Measurements from ENCODE around the gene MBD4.
"Not testable (repeated sequence)": the region's sequence is repeated elsewhere in the genome, so short reads cannot be mapped to it uniquely, and the experiment has no call there.

Gene MBD4

GRCh38 chr3:129398803-129399144, 41.0 kb downstream of the MBD4 start:
- Histone ChIP-seq H3K9ac (ENCODE audit: low read length) (peak overlapping the region; percentile 81), H3K4me3 (ENCODE audit: low read length) (peak overlapping the region; percentile 90), H3K27ac (ENCODE audit: low read depth, low read length) (peak overlapping the region; percentile 89), H3K36me3 (ENCODE audit: control insufficient read depth, insufficient read depth, low read length) (peaks cover 3% of the 10 kb centered on the region), H3K4me1 (ENCODE audit: control insufficient read depth, insufficient read depth, low read length) (no peaks in the 10 kb centered on the region), H3K27me3 (ENCODE audit: control insufficient read depth, insufficient read depth, low read length) (no peaks in the 10 kb centered on the region)

GRCh38 chr3:129393760-129394564, 45.8 kb downstream of the MBD4 start:
- H3K27me3 ChIP-seq (ENCODE audit: control insufficient read depth, insufficient read depth, low read length); H3K36me3 ChIP-seq (ENCODE audit: control insufficient read depth, insufficient read depth, low read length); H3K9ac ChIP-seq (ENCODE audit: low read length); H3K4me3 ChIP-seq (ENCODE audit: low read length); H3K27ac ChIP-seq (ENCODE audit: low read depth, low read length); H3K4me1 ChIP-seq (ENCODE audit: control insufficient read depth, insufficient read depth, low read length): not testable (repeated sequence)

DNA sequence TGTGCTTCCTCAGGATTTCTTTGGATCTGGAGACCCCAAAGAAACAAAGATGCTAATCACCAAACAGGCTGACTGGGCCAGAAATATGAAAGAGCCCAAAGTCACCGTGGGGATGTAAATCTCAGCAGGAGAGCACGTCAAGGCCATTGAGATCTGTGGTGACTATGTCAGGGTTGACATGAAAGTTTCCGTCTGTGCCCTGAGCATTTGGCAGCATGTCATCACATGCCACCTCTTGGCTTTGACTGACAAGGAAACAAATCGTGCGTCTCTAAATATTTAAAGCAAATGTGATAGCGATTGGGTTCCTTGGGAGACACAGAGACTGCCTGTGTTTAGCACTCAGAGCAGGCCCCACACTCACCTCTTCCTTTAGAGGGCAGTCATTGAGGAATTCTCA, 46.5 kb downstream of the MBD4 start:
- Histone ChIP-seq H3K4me3 (ENCODE audit: low read length) (no peak overlapping the region), H3K27ac (ENCODE audit: low read depth, low read length) (no peak overlapping the region), H3K9ac (ENCODE audit: low read length) (no peak overlapping the region), H3K36me3 (ENCODE audit: control insufficient read depth, insufficient read depth, low read length) (peaks cover 10% of the 10 kb centered on the region), H3K27me3 (ENCODE audit: control insufficient read depth, insufficient read depth, low read length) (no peaks in the 10 kb centered on the region), H3K4me1 (ENCODE audit: control insufficient read depth, insufficient read depth, low read length) (no peaks in the 10 kb centered on the region)

- not testable (repeated sequence) for H3K27me3 ChIP-seq (ENCODE audit: control insufficient read depth, insufficient read depth, low read length); H3K9ac ChIP-seq (ENCODE audit: low read length); H3K27ac ChIP-seq (ENCODE audit: low read depth, low read length); H3K4me1 ChIP-seq (ENCODE audit: control insufficient read depth, insufficient read depth, low read length); H3K4me3 ChIP-seq (ENCODE audit: low read length)
- peaks cover 12% of the 10 kb centered on the region for H3K36me3 ChIP-seq (ENCODE audit: control insufficient read depth, insufficient read depth, low read length)
These were observed 47.5 kb downstream of the MBD4 start for GRCh38 chr3:129392106-129392887.

DNA sequence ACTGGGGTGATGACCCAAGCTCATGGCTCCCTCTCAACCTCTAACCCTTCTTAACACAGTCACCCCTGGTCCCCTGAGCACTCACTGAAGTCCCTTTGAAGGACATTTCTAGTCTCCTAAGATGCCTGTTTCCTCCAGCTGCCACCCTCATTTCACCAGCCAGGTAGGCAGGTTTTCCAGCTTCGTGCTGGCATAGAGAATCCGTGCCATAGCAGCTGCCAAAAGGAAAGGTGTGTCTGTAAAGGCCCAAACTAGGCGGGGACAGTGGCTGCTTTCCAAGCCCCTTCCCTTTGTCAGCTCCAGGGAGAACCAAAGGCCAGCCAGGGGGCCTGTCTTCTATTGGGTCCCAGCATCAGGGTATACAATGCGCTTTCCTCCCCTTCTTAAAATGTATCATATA, 48.2 kb downstream of the MBD4 start:
- H3K27ac ChIP-seq (ENCODE audit: low read depth, low read length), result not testable (repeated sequence)

DNA sequence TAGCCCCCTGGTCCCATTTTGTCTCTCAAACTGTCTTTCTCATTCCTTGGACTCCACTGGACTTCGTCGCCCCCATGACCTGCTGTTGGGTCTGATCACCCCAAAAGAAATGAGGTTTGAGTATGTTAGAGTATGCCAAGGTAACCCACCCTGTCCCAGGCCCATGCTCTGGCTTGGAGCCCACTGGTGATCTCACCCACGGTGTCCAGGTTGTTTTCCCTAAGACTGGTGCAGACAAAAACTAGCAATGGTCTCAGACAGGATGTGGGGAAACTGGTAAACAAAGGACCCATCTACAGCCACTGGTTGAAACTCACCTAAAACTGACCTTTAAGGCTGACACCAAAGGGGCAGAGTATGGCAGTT, 50.2 kb downstream of the MBD4 start:
- Histone ChIP-seq H3K27ac (ENCODE audit: low read depth, low read length) (no peak overlapping the region), H3K4me1 (ENCODE audit: control insufficient read depth, insufficient read depth, low read length) (no peaks in the 10 kb centered on the region), H3K4me3 (ENCODE audit: low read length) (no peak overlapping the region), H3K9ac (ENCODE audit: low read length) (no peak overlapping the region), H3K27me3 (ENCODE audit: control insufficient read depth, insufficient read depth, low read length) (no peaks in the 10 kb centered on the region), H3K36me3 (ENCODE audit: control insufficient read depth, insufficient read depth, low read length) (peaks cover 9% of the 10 kb centered on the region)

More for the DNA sequence above, 48.2 kb downstream of the MBD4 start:
- H3K36me3 ChIP-seq (ENCODE audit: control insufficient read depth, insufficient read depth, low read length); H3K4me1 ChIP-seq (ENCODE audit: control insufficient read depth, insufficient read depth, low read length); H3K27me3 ChIP-seq (ENCODE audit: control insufficient read depth, insufficient read depth, low read length); H3K4me3 ChIP-seq (ENCODE audit: low read length); H3K9ac ChIP-seq (ENCODE audit: low read length): not testable (repeated sequence)

DNA sequence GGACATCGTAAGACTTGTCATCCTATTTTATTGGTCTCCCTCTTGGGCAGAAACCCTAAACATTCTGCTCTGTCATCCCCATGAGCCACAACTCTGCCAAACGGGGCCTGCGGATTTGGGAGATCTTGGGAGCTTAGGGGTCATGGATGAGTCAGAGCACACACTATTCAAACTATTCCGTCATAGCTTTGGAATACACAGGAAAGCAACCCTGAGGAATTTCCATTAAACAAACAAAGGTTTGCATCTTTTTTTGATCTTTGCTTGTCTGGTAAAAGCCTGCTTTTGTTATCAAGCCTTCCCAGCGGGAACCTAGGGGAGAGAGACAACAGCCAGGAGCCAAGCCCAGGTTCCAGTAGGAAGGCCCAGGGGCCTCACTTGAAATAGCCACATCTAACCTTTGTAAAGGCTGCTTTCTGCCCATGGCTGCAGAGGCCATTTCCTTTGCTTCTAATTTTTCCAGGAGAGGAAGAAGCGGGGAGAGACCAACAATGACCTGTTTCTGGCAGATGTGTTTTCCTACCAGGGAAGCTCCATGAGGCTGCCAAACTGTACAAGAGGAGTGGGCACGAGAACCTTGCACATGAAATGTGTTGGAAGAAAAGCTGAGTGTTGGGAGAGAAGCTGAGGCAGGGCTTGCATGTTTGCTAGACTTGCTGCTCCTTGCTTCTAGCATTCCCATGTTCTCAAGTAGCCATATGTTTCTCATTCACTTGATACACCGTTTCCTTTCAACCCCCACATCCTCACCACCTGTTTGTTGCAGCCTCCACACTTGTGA, 50.8 kb downstream of the MBD4 start:
- not testable (repeated sequence) for H3K4me1 ChIP-seq (ENCODE audit: control insufficient read depth, insufficient read depth, low read length); H3K27ac ChIP-seq (ENCODE audit: low read depth, low read length); H3K27me3 ChIP-seq (ENCODE audit: control insufficient read depth, insufficient read depth, low read length); H3K4me3 ChIP-seq (ENCODE audit: low read length); H3K36me3 ChIP-seq (ENCODE audit: control insufficient read depth, insufficient read depth, low read length); H3K9ac ChIP-seq (ENCODE audit: low read length)

DNA sequence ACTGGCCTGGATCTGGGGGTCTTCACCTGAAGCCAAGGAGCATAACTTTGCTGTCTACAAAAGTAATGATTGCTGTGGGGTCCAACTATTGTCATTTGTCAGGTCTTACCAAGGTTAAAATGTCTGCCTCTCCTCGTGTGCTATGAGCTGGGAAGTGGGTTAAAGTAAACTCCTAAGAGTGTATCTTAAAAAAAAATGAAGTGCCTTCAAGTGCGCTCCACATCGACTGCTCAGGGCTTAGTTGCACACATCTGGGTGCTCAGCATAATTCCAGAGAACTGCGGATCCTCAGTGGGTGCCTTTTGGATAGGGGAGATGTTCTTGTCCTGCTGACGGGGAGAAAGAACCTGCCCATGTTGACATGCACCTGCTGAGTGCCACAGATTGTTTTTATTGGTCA, 52.3 kb downstream of the MBD4 start:
- H3K36me3 ChIP-seq (ENCODE audit: control insufficient read depth, insufficient read depth, low read length), result peaks cover 9% of the 10 kb centered on the region
- H3K4me1 ChIP-seq (ENCODE audit: control insufficient read depth, insufficient read depth, low read length), result no peaks in the 10 kb centered on the region
- H3K27me3 ChIP-seq (ENCODE audit: control insufficient read depth, insufficient read depth, low read length), result no peaks in the 10 kb centered on the region
- no peak overlapping the region for H3K27ac ChIP-seq (ENCODE audit: low read depth, low read length)
- no peak overlapping the region for H3K4me3 ChIP-seq (ENCODE audit: low read length)
- no peak overlapping the region for H3K9ac ChIP-seq (ENCODE audit: low read length)

GRCh38 chr3:129386984-129387383, 52.8 kb downstream of the MBD4 start:
- Histone ChIP-seq H3K27ac (ENCODE audit: low read depth, low read length) (no peak overlapping the region), H3K36me3 (ENCODE audit: control insufficient read depth, insufficient read depth, low read length) (peaks cover 9% of the 10 kb centered on the region), H3K9ac (ENCODE audit: low read length) (no peak overlapping the region), H3K4me3 (ENCODE audit: low read length) (no peak overlapping the region), H3K27me3 (ENCODE audit: control insufficient read depth, insufficient read depth, low read length) (no peaks in the 10 kb centered on the region), H3K4me1 (ENCODE audit: control insufficient read depth, insufficient read depth, low read length) (no peaks in the 10 kb centered on the region)

GRCh38 chr3:129385507-129385906, 54.2 kb downstream of the MBD4 start:
- not testable (repeated sequence) for H3K36me3 ChIP-seq (ENCODE audit: control insufficient read depth, insufficient read depth, low read length); H3K4me3 ChIP-seq (ENCODE audit: low read length); H3K27ac ChIP-seq (ENCODE audit: low read depth, low read length); H3K9ac ChIP-seq (ENCODE audit: low read length); H3K4me1 ChIP-seq (ENCODE audit: control insufficient read depth, insufficient read depth, low read length); H3K27me3 ChIP-seq (ENCODE audit: control insufficient read depth, insufficient read depth, low read length)

DNA sequence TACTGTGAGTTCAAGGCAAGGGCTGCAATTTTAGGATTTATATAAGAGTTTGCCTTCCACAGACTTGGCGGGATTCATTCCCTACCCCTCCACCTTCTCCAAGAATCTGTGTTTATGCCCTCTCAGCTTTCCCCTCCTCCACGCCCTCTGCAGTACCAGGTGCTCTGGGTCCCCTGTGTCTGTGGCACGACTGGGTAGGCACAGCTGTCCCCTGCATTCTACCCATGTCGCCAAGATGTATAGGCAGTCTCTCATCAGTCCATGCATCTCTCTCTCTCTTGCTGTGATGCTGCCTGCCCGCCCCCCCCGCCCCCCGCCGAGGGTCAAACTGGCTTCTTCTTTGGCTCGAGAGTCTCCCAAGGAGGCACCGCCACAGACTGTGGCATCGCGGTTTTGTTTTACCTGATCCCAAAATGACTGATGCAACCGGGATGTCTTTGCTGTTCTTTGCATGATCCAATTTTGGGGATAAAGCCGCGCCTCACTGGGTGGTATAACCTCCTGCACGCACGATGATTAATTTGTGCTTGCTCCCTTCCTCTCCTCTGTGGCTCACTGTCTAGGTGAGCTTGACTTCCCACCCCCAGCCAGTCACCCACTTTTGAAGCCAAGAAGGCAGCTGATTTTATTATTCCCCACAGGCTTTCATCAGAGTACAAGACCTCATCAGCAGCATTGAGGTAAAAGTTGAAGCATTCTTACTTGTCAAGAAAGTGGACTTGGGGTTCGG, 55.0 kb downstream of the MBD4 start:
- Histone ChIP-seq H3K36me3 (ENCODE audit: control insufficient read depth, insufficient read depth, low read length) (peaks cover 9% of the 10 kb centered on the region), H3K27me3 (ENCODE audit: control insufficient read depth, insufficient read depth, low read length) (no peaks in the 10 kb centered on the region), H3K4me1 (ENCODE audit: control insufficient read depth, insufficient read depth, low read length) (no peaks in the 10 kb centered on the region), H3K9ac (ENCODE audit: low read length) (no peak overlapping the region), H3K4me3 (ENCODE audit: low read length) (no peak overlapping the region), H3K27ac (ENCODE audit: low read depth, low read length) (no peak overlapping the region)

GRCh38 chr3:129384103-129384502, 55.6 kb downstream of the MBD4 start:
- not testable (repeated sequence) for H3K27me3 ChIP-seq (ENCODE audit: control insufficient read depth, insufficient read depth, low read length); H3K27ac ChIP-seq (ENCODE audit: low read depth, low read length); H3K4me3 ChIP-seq (ENCODE audit: low read length); H3K36me3 ChIP-seq (ENCODE audit: control insufficient read depth, insufficient read depth, low read length); H3K9ac ChIP-seq (ENCODE audit: low read length); H3K4me1 ChIP-seq (ENCODE audit: control insufficient read depth, insufficient read depth, low read length)
